GM12878 (cell line): ENCODE results near the gene ADCY5.

Source experiments
- CEBPB ChIP-seq, 2 experiments: fragments of 150-350 bp in 1 of 2; IDR thresholded peaks; 2 replicates each; pipeline ENCODE4 v1.6.1; 2012 to 2014; ENCODE audit warnings: low read depth in 2 of 2, low read length in 2 of 2, borderline replicate concordance in 1 of 2, inconsistent platforms in 1 of 2
- KDM1A ChIP-seq: fragments of 200-600 bp; sonication (generic); IDR thresholded peaks from 2 replicates; pipeline ENCODE4 v1.6.1; 2016; ENCODE audit warnings: borderline replicate concordance
- NRF1 ChIP-seq: conservative IDR thresholded peaks from 2 replicates; pipeline ENCODE4 v1.6.1; 2011; ENCODE audit warnings: mild to moderate bottlenecking, low read depth, low read length, improper control_type of control experiment
- POLR2AphosphoS2 ChIP-seq: IDR thresholded peaks from 2 replicates; pipeline ENCODE4 v1.6.1; 2011; ENCODE audit warnings: low read depth, mild to moderate bottlenecking, low read length, improper control_type of control experiment, moderate library complexity
- POLR2AphosphoS5 ChIP-seq: IDR thresholded peaks from 2 replicates; pipeline ENCODE4 v1.6.1; 2011; ENCODE audit warnings: mild to moderate bottlenecking, low read length, inconsistent platforms
- TF ChIP-seq, protein P1 (sequence below), 3 experiments: IDR thresholded peaks in 2 of 3; conservative IDR thresholded peaks in 1 of 3; 2 replicates each; pipeline ENCODE4 v1.5.1; 2011; ENCODE audit warnings: low read depth in 3 of 3, low read length in 3 of 3, mild to moderate bottlenecking in 3 of 3, control low read depth in 2 of 3, moderate library complexity in 2 of 3, inconsistent platforms in 1 of 3, mixed read lengths in 1 of 3; ENCODE audit not compliant: control insufficient read depth in 2 of 3, insufficient read depth in 1 of 3; ENCODE audit errors: extremely low read depth in 1 of 3

DNA sequence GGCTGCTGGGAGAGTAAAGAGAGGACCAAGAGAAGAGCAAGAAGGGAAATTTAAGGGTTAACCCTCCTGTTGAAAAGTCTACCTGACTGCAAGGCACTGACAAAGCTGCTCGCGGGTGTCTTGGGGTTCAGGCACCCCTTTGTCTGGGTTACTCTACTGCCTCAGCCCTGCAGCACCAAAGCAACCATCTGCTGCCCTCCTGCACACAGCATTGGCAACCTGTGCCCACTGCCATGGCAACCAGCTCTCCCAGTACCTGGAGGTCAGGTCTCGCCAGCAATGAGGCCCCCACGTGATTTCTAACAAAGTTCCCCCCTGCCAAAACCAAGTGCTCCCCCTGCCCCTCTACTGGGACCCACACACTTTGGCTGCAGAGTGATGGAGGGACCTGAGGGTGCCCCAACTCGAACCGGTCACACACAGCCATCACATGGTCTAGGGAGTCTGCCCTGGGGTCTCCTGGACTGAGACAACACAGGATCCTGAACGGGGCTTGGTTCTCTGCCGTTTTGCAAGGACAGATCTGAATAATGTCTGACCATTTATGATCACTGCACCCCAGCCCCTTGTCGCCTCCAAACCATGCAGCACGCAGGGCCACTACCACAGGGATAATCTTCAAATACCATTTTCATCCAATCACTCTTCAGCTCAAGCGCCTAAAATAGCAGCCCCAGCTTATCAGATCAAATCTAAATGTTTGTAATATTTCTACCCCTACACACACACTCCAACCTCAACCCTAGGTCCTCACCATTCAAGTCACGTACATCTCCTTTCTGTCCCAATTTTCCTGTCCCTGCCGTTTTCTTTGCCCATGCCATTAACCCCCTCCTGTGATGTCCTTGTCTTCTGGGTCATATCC lies 50.7 kb downstream of the ADCY5 start:
- TF ChIP-seq, protein P1, sequence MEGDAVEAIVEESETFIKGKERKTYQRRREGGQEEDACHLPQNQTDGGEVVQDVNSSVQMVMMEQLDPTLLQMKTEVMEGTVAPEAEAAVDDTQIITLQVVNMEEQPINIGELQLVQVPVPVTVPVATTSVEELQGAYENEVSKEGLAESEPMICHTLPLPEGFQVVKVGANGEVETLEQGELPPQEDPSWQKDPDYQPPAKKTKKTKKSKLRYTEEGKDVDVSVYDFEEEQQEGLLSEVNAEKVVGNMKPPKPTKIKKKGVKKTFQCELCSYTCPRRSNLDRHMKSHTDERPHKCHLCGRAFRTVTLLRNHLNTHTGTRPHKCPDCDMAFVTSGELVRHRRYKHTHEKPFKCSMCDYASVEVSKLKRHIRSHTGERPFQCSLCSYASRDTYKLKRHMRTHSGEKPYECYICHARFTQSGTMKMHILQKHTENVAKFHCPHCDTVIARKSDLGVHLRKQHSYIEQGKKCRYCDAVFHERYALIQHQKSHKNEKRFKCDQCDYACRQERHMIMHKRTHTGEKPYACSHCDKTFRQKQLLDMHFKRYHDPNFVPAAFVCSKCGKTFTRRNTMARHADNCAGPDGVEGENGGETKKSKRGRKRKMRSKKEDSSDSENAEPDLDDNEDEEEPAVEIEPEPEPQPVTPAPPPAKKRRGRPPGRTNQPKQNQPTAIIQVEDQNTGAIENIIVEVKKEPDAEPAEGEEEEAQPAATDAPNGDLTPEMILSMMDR (IDR thresholded peaks at IDR 0.05 in 2 of 3, conservative IDR thresholded peaks at IDR 0.05 in 1 of 3; ENCODE audit: control insufficient read depth in 2 of 3, extremely low read depth in 1 of 3, insufficient read depth in 1 of 3, low read depth in 3 of 3, low read length in 3 of 3) = no peak
- TF ChIP-seq NRF1 (no peak), POLR2AphosphoS2 (no peak), KDM1A (no peak), POLR2AphosphoS5 (no peak), CEBPB (IDR thresholded peaks at IDR 0.05; ENCODE audit: borderline replicate concordance in 1 of 2, low read depth in 2 of 2, low read length in 2 of 2) (no peak)
